PFSK-1 (cell line): ENCODE results near the gene GDAP1L1.

Experiments
- POLR2AphosphoS5 ChIP-seq: IDR thresholded peaks from 2 replicates; pipeline ENCODE4 v1.6.1; 2012; ENCODE audit warnings: low read depth, mild to moderate bottlenecking, control low read depth, low read length, moderate library complexity
- REST ChIP-seq, 2 experiments: IDR thresholded peaks; 2 replicates each; pipeline versions ENCODE4 v1.6.1 to v1.8.0; 2011 to 2012; ENCODE audit warnings: low read depth in 2 of 2, low read length in 2 of 2, control low read depth in 1 of 2, inconsistent platforms in 1 of 2, mild to moderate bottlenecking in 1 of 2, moderate library complexity in 1 of 2; ENCODE audit not compliant: insufficient read depth in 1 of 2
- TAF1 ChIP-seq: IDR thresholded peaks from 2 replicates; pipeline ENCODE4 v1.6.1; 2012; ENCODE audit warnings: low read length, control low read depth, borderline replicate concordance; ENCODE audit not compliant: insufficient read depth

GRCh38 chr20:44210406-44211176 is 36.5 kb upstream of the GDAP1L1 start, which contains the start of gene OSER1:
- TF ChIP-seq POLR2AphosphoS5 = peak; percentile 63
- peak; percentile 54; the same call in 1 of the 2 replicates for TF ChIP-seq TAF1
- TF ChIP-seq REST (IDR thresholded peaks at IDR 0.05; ENCODE audit: insufficient read depth in 1 of 2, low read depth in 2 of 2, low read length in 2 of 2) = no peak
